Stimulated activated CD8-positive, alpha-beta memory T cell treated with anti-CD3 and anti-CD28 coated beads, Interleukin-15, amount 100 ng/mL, for 24 hours (primary cell): ENCODE measurements around the gene SMARCAL1.
"Not testable (repeated sequence)": the region's sequence is repeated elsewhere in the genome, so short reads cannot be mapped to it uniquely, and the experiment has no call there.

ENCODE experiments used
- DNase-seq: peaks from one replicate; pipeline ENCODE4 v3.0.0-alpha.2; 2020; ENCODE audit warnings: low read depth

Gene SMARCAL1

GRCh38 chr2:216502381-216503158 is 90.3 kb downstream of the SMARCAL1 start:
- DNase-seq, result no peak

GRCh38 chr2:216503159-216503629 is 90.9 kb downstream of the SMARCAL1 start:
- DNase-seq, result no peak

GRCh38 chr2:216503697-216504375 is 91.6 kb downstream of the SMARCAL1 start:
- no peak for DNase-seq

GRCh38 chr2:216504376-216504762 is 92.1 kb downstream of the SMARCAL1 start:
- DNase-seq, result no peak

GRCh38 chr2:216505133-216506106 is 93.1 kb downstream of the SMARCAL1 start:
- no peak for DNase-seq

GRCh38 chr2:216507220-216508160 is 95.2 kb downstream of the SMARCAL1 start:
- no peak for DNase-seq

GRCh38 chr2:216508229-216508628 is 95.9 kb downstream of the SMARCAL1 start:
- DNase-seq, result no peak

GRCh38 chr2:216516730-216517350 is 104.6 kb downstream of the SMARCAL1 start:
- no peak for DNase-seq

- DNase-seq, result no peak
Measured at GRCh38 chr2:216517447-216518225, 105.4 kb downstream of the SMARCAL1 start.

- DNase-seq, result not testable (repeated sequence)
Measured at GRCh38 chr2:216518566-216519119, 106.4 kb downstream of the SMARCAL1 start.

- DNase-seq, result no peak
Measured at GRCh38 chr2:216519154-216519762, 107.0 kb downstream of the SMARCAL1 start.

GRCh38 chr2:216520112-216520511 is 107.8 kb downstream of the SMARCAL1 start:
- DNase-seq, result no peak

- DNase-seq, result no peak
Measured at GRCh38 chr2:216522892-216523502, 110.7 kb downstream of the SMARCAL1 start.

GRCh38 chr2:216525972-216526371 is 113.7 kb downstream of the SMARCAL1 start:
- no peak for DNase-seq

GRCh38 chr2:216526939-216527338 is 114.7 kb downstream of the SMARCAL1 start:
- DNase-seq, result no peak

GRCh38 chr2:216527600-216527999 is 115.3 kb downstream of the SMARCAL1 start:
- no peak for DNase-seq

GRCh38 chr2:216532562-216532961 is 120.3 kb downstream of the SMARCAL1 start:
- no peak for DNase-seq
